ENCODE results near the gene ZCCHC2.

Gene ZCCHC2

GRCh38 chr18:62537042-62537894 lies 14.4 kb downstream of the ZCCHC2 start:
- in situ Hi-C loops (cut with MboI; ENCODE audit: low sequenced_read_pairs), result no loop called here

DNA sequence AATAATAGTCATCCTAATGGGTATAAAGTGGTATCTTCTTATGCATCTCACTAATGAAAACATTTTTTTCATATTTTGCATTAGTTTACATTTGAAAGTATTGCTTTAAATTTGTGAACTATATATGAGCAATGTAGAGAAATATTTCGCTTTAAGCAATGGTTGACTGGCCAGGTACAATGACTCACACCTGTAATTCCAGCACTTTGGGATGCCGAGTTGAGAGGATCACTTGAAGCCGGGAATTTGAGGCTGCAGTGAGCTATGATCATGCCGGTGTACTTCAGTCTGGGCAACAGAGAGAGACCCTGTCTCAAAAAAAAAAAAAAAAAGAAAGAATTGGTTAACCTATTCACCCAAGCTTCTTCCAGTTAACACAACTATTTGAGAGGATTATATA lies 15.1 kb downstream of the ZCCHC2 start:
- in situ Hi-C loops (cut with MboI; ENCODE audit: low sequenced_read_pairs), result no loop called here

- in situ Hi-C loops (cut with MboI; ENCODE audit: low sequenced_read_pairs), result no loop called here
Measured at GRCh38 chr18:62538881-62539280, 16.1 kb downstream of the ZCCHC2 start.

DNA sequence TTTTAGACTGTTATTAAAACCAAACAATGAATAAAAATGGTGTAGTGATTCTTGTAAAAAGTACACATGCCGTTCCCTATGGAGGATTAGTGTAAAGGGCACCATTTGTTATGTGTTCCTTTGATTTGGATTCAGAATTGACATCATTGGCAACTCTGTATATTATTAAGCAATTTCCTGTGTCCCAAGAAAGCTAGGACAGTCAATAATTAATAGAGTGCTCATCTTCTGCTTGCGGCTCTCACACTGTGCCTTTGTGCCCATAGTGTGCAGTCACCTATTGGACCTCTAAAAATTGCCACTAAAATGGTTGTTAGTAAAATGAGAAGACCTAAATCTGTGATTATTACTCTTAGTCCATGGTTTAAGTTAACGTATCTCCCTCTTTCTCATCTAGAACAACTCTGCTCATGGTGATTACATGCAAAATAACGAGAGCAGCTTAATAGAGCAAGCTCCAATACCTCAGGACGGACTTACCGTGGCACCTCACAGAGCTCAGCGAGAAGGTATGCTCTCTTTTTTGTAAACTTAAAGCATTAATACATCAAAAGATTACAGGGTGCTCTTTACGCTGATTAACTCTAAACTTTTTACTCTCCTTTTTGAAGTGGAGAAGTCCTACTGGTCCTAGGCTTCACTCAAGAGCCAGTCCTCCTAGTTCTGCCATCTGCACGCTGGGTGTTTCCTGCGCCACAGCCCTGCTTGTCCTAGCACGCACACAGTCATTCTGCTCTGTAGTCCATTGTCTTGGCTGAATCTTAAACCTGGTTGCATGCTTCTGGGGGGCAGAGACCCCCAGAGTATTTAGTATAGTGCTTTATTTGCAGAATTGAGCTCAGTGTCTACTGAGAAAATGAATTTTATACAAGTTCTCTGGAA lies 16.7 kb downstream of the ZCCHC2 start:
- in situ Hi-C loops (cut with MboI; ENCODE audit: low sequenced_read_pairs), result no loop called here

- in situ Hi-C loops (cut with MboI; ENCODE audit: low sequenced_read_pairs), result no loop called here
Measured at GRCh38 chr18:62543021-62543420, 20.2 kb downstream of the ZCCHC2 start.

GRCh38 chr18:62545098-62545497 lies 22.3 kb downstream of the ZCCHC2 start:
- in situ Hi-C loops (cut with MboI; ENCODE audit: low sequenced_read_pairs), result no loop called here

- in situ Hi-C loops (cut with MboI; ENCODE audit: low sequenced_read_pairs), result loop anchor here (25.0 kb wide), 1 partner anchor 362 kb away; the partner anchor contains the start of genes PIGN and RELCH
Measured at GRCh38 chr18:62549755-62550154, 26.9 kb downstream of the ZCCHC2 start.

- in situ Hi-C loops (cut with MboI; ENCODE audit: low sequenced_read_pairs), result loop anchor here (25.0 kb wide), 1 partner anchor 363 kb away; the partner anchor contains the start of genes PIGN and RELCH
Measured at GRCh38 chr18:62550746-62551145, 27.9 kb downstream of the ZCCHC2 start.

- in situ Hi-C loops (cut with MboI; ENCODE audit: low sequenced_read_pairs), result loop anchor here (25.0 kb wide), 1 partner anchor 365 kb away; the partner anchor contains the start of genes PIGN and RELCH
Measured at GRCh38 chr18:62551972-62552513, 29.2 kb downstream of the ZCCHC2 start.

DNA sequence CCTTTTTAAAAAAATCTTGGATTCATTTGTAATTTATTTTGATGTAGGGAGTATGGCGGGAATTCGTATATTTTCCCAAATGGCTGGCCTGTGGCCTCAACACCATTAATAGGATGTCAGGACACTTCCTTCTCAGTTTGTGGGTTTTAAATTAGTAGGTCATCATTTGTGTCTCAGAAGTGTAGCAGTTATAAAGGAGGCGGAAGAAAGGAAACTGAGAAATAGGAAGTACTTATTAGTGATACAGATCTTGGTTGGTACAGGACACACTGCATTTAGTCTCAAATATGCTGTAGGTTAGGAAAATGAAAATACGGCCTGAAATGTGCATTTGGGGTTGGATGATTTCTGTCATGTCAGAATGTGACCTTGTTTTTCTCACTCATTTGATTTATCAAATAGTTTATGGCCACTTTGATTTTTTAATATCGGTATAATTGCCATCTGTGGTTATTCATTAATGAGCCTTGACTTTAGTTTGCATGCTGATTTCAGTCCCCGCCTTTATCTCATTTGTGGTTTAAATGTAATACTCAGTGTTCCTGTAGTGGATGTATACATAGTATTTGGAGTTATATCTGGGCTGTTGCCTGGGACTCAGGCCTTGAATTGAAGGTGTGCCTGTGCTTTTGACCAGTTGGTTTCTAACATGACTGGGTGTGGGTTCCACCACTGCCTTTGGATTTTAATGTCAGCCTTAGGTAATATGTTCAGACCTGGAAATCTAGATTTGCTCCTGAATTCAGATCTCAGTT lies 31.4 kb downstream of the ZCCHC2 start:
- in situ Hi-C loops (cut with MboI; ENCODE audit: low sequenced_read_pairs), result loop anchor here (25.0 kb wide), 1 partner anchor 367 kb away; the partner anchor contains the start of genes PIGN and RELCH

- in situ Hi-C loops (cut with MboI; ENCODE audit: low sequenced_read_pairs), result loop anchor here (25.0 kb wide), 1 partner anchor 368 kb away; the partner anchor contains the start of genes PIGN and RELCH
Measured at GRCh38 chr18:62555135-62555534, 32.3 kb downstream of the ZCCHC2 start.

DNA sequence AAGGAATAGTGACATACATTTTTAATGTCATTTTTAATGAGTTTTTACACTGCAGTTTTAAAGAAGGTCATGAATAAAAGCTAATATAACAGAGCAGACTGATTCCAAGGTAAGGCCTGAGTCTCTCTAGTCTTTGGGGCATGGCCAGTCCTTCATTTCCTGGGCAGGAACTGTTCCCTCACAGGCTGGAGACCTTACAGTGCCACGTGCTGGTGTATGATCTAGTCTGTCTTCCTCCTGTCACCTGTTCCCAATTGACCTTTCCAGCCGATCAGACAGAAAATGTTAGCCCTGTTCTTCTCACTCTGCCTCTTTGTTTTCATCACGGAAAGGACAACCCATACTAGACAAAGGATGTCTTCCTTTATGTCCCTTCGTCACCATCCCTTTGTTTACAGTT lies 33.6 kb downstream of the ZCCHC2 start:
- in situ Hi-C loops (cut with MboI; ENCODE audit: low sequenced_read_pairs), result loop anchor here (25.0 kb wide), 1 partner anchor 369 kb away; the partner anchor contains the start of genes PIGN and RELCH

DNA sequence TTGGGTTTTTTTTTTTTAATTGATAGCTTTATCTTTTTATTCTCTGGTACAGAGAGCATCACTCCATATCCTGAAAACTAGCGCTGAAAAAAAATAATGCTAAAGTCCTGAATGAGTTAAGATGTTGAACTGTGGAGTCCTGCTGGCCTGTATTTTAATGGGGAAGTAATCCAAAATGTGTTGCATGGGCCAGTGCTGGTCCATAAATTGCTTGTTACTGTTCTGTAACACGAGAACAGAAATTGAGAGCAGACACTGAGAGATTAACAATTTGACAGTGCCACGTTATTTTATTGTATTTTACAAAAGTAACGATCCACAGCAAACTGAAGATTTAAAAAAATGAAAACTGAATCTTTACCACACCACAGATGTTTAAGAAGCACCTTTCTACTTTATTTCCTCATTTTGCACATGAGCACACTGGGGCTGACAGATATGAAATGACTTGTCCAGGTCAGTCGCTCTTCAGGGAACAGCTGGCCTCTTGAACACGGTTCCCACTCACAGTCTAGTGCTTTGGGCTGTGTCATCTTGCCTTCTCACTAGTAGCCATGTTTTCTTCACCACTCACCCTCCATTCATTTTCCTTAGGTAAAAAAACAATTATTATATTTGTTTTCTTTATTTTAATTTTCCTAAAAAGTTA lies 35.3 kb downstream of the ZCCHC2 start:
- in situ Hi-C loops (cut with MboI; ENCODE audit: low sequenced_read_pairs), result loop anchor here (25.0 kb wide), 1 partner anchor 371 kb away; the partner anchor contains the start of genes PIGN and RELCH

GRCh38 chr18:62564044-62564443 lies 41.2 kb downstream of the ZCCHC2 start:
- in situ Hi-C loops (cut with MboI; ENCODE audit: low sequenced_read_pairs), result loop anchor here (25.0 kb wide), 1 partner anchor 377 kb away; the partner anchor contains the start of genes PIGN and RELCH

- in situ Hi-C loops (cut with MboI; ENCODE audit: low sequenced_read_pairs), result loop anchor here (25.0 kb wide), 1 partner anchor 379 kb away; the partner anchor contains the start of genes PIGN and RELCH
Measured at GRCh38 chr18:62566199-62566598, 43.4 kb downstream of the ZCCHC2 start.

GRCh38 chr18:62566818-62567217 lies 44.0 kb downstream of the ZCCHC2 start:
- in situ Hi-C loops (cut with MboI; ENCODE audit: low sequenced_read_pairs), result loop anchor here (25.0 kb wide), 1 partner anchor 380 kb away; the partner anchor contains the start of genes PIGN and RELCH

DNA sequence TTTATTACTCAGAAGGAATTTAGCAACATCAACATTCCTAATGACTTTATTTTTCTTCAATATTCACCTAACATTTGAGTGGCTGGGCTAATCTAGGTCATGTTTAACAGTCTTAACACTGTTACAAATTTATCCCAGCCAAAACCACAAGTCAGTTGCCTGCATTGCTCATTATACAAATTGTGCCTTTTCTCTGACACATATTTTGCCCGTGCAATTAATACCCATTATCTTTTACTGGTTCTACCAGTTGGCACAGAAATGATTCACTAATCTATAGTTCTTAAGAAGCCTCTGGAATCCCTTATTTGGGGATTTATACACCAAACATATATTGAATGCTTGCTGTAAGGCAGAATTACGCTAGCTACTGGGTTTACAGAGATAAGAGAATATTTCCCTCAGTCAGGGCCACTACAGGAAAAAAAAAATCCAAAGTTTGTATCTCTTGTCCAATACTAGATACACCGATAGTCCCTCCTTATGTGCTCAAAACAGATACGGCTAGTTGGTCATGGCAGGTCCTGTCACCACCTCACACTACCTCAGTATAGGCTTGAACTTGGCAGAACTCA lies 46.3 kb downstream of the ZCCHC2 start:
- in situ Hi-C loops (cut with MboI; ENCODE audit: low sequenced_read_pairs), result loop anchor here (25.0 kb wide), 1 partner anchor 382 kb away; the partner anchor contains the start of genes PIGN and RELCH

DNA sequence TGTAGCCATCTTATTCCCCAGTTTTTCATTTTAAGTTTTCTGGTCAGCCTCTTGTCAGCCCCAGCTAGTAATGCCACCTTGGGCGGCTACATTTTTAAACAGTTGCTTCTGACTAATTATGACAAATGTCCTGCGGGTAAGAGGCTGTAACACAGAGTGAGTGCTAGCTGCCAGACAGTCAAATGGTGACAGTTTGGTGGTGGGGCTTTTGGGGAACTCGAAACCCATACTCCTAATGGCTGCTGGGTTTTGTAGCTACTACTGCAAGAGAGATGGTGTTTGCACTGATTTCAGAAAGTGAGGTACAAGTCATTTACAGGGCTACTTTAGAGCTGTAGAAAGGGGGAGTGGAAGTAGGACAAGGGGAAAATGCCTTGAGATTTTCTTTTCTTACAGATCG lies 48.2 kb downstream of the ZCCHC2 start:
- in situ Hi-C loops (cut with MboI; ENCODE audit: low sequenced_read_pairs), result loop anchor here (25.0 kb wide), 1 partner anchor 384 kb away; the partner anchor contains the start of genes PIGN and RELCH

DNA sequence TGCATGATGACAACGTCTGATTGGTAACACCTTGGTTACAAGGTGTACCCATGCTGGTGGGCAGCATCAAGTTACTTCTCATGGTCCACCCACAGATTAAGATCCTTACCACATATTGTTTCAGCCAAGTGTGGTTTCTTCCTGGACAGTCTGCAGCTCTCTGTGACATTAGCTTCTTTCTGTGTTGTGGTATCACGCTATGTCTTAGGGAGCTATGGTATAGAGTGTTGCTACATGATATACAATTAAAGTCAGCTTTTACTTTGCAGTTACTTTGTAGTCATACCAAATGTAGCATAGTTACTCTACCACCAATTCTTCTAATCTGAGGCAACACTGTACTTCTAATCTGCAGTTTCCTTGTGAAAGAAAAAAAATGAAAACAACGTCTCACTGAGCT lies 48.8 kb downstream of the ZCCHC2 start:
- in situ Hi-C loops (cut with MboI; ENCODE audit: low sequenced_read_pairs), result loop anchor here (25.0 kb wide), 1 partner anchor 384 kb away; the partner anchor contains the start of genes PIGN and RELCH
